Stomach (tissue), 9 donors: ENCODE results near the gene MGAT5. TPM values are rescaled to one million over a fixed set of nuclear protein-coding genes. Genes with fewer than 3 reads are reported as not detected.

Experiments
- DNase-seq, 2 donors: peaks; one replicate each; pipeline versions ENCODE4 v3.0.0 to v3.0.0-alpha.2; 2013 to 2019
- H3K27ac ChIP-seq, 5 donors: fragments of 200-600 bp in 4 of 5; sonication (generic) in 4 of 5; one replicate each; pipeline ENCODE4 v1.5.1; 2013 to 2019; ENCODE audit warnings: mild to moderate bottlenecking in 1 of 5, moderate library complexity in 1 of 5
- H3K27me3 ChIP-seq, 3 donors: fragments of 200-600 bp; sonication (generic); one replicate each; pipeline ENCODE4 v1.5.1; 2017 to 2019; ENCODE audit warnings: mixed run types in 1 of 3
- H3K36me3 ChIP-seq, 4 donors: fragments of 200-600 bp; sonication (generic); 1 replicate in 3 of 4; 2 replicates in 1 of 4; pipeline ENCODE4 v1.5.1; 2016 to 2019
- H3K4me1 ChIP-seq, 4 donors: fragments of 200-600 bp; sonication (generic); one replicate each; pipeline ENCODE4 v1.5.1; 2016 to 2019
- H3K4me3 ChIP-seq, 4 donors: fragments of 200-600 bp; sonication (generic) in 3 of 4; one replicate each; pipeline ENCODE4 v1.5.1; 2016 to 2019; ENCODE audit warnings: mild to moderate bottlenecking in 1 of 4
- H3K9me3 ChIP-seq, 4 donors: fragments of 200-600 bp; sonication (generic); one replicate each; pipeline ENCODE4 v1.5.1; 2016 to 2019
- EP300 ChIP-seq: sonication (generic); formaldehyde crosslinking; IDR thresholded peaks from one replicate; pipeline ENCODE4 v1.6.1; 2017; ENCODE audit warnings: antibody characterized with exemption
- POLR2A ChIP-seq, 4 donors: fragments of 450-650 bp; IDR thresholded peaks; one replicate each; pipeline ENCODE4 v1.6.1; 2016; ENCODE audit warnings: antibody characterized with exemption in 4 of 4, control low read depth in 2 of 4, mild to moderate bottlenecking in 1 of 4, moderate library complexity in 1 of 4
- POLR2AphosphoS5 ChIP-seq, 3 donors: sonication (generic); formaldehyde crosslinking; IDR thresholded peaks; one replicate each; pipeline ENCODE4 v1.6.1; 2016; ENCODE audit warnings: antibody characterized with exemption in 3 of 3
- WGBS, 5 donors: extraction: QIAGEN DNeasy Blood & Tissue Kit in 3 of 5; methylation state at CpG; one replicate each; pipeline versions ENCODE4 v1.1.5 to v1.1.7; 2013 to 2018; 5-methylcytosine and 5-hydroxymethylcytosine counted together
- intact Hi-C: fragments of 100-400 bp; cut with DNase I; formaldehyde crosslinking; loops from one replicate; pipeline ENCODE4 v1.15.1; 2023; ENCODE audit warnings: low total_unique reads
- polyA plus RNA-seq, 3 donors: library from polyadenylated mRNA; stranded (reverse); fragments of 200-250 nt; gene quantifications; one replicate each; pipeline ENCODE4 v1.2.3, GENCODE V29; 2013
- total RNA-seq, 5 donors: library from RNA; depleted of rRNA; stranded (reverse); fragments of >200 nt; gene quantifications; one replicate each; pipeline versions ENCODE4 v1.1.0 to v1.2.3, GENCODE V29; 2014 to 2016
- TF ChIP-seq, protein P1 (sequence below), 7 experiments: fragments of 450-650 bp in 4 of 7; fragments of 200-600 bp in 3 of 7; sonication (generic) in 3 of 7; IDR thresholded peaks; one replicate each; pipeline ENCODE4 v1.5.1; 2016 to 2019; ENCODE audit warnings: antibody characterized with exemption in 7 of 7, control low read depth in 2 of 7, mild to moderate bottlenecking in 1 of 7
- donor health status: healthy with polysubstance abuse.
- donor health status: Bipolar disorder and iron deficiency.
- donor health status: healthy.

Gene MGAT5
- total and polyA plus RNA-seq, 8 donors, result 3.9 to 125 (median 46.0) TPM

- WGBS, 5 donors, result 71 to 87% (median 77%) methylated on average over 8 of the region's 8 CpGs
- peak in 1 of 2 donors; percentile 66 for DNase-seq
- peaks cover 13 to 88% (median 78%) of the 10 kb centered on the region in 4 donors for H3K36me3 ChIP-seq
- no peak overlapping the region for H3K27ac ChIP-seq
- intact Hi-C loops, result no loop called here
- no peaks in the 10 kb centered on the region for H3K27me3 ChIP-seq
- TF ChIP-seq EP300 (no peak), POLR2A (IDR thresholded peaks at IDR 0.05) (no peak), POLR2AphosphoS5 (IDR thresholded peaks at IDR 0.05) (no peak)
- TF ChIP-seq, protein P1, sequence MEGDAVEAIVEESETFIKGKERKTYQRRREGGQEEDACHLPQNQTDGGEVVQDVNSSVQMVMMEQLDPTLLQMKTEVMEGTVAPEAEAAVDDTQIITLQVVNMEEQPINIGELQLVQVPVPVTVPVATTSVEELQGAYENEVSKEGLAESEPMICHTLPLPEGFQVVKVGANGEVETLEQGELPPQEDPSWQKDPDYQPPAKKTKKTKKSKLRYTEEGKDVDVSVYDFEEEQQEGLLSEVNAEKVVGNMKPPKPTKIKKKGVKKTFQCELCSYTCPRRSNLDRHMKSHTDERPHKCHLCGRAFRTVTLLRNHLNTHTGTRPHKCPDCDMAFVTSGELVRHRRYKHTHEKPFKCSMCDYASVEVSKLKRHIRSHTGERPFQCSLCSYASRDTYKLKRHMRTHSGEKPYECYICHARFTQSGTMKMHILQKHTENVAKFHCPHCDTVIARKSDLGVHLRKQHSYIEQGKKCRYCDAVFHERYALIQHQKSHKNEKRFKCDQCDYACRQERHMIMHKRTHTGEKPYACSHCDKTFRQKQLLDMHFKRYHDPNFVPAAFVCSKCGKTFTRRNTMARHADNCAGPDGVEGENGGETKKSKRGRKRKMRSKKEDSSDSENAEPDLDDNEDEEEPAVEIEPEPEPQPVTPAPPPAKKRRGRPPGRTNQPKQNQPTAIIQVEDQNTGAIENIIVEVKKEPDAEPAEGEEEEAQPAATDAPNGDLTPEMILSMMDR (IDR thresholded peaks at IDR 0.05), result no peak
- H3K4me1 ChIP-seq, result peaks cover 0 to 19% (median 15%) of the 10 kb centered on the region in 4 donors
- H3K9me3 ChIP-seq, result no peaks in the 10 kb centered on the region
- H3K4me3 ChIP-seq, result no peak overlapping the region
These were observed 192.6 kb downstream of the MGAT5 start for GRCh38 chr2:134446383-134447017.

GRCh38 chr2:134447669-134448068 is 193.8 kb downstream of the MGAT5 start:
- intact Hi-C loops, result no loop called here
- H3K27ac ChIP-seq, result no peak overlapping the region
- H3K36me3 ChIP-seq, result peaks cover 13 to 82% (median 67%) of the 10 kb centered on the region in 4 donors
- H3K27me3 ChIP-seq, result no peaks in the 10 kb centered on the region
- no peak overlapping the region for H3K4me3 ChIP-seq
- H3K4me1 ChIP-seq, result peaks cover 0 to 19% (median 15%) of the 10 kb centered on the region in 4 donors
- DNase-seq, result no peak
- TF ChIP-seq EP300 (no peak), POLR2AphosphoS5 (IDR thresholded peaks at IDR 0.05) (no peak), POLR2A (IDR thresholded peaks at IDR 0.05) (no peak)
- TF ChIP-seq, protein P1 (IDR thresholded peaks at IDR 0.05), result no peak
- WGBS, 5 donors, result 92 to 96% (median 94%) methylated on average over 2 to 4 of the region's 4 CpGs
- H3K9me3 ChIP-seq, result no peaks in the 10 kb centered on the region

- TF ChIP-seq POLR2AphosphoS5 (IDR thresholded peaks at IDR 0.05) (no peak), POLR2A (IDR thresholded peaks at IDR 0.05) (no peak), EP300 (no peak)
- TF ChIP-seq, protein P1 (IDR thresholded peaks at IDR 0.05), result no peak
- DNase-seq, result no peak
- H3K4me1 ChIP-seq, result peaks cover 0 to 19% (median 15%) of the 10 kb centered on the region in 4 donors
- no peaks in the 10 kb centered on the region for H3K27me3 ChIP-seq
- WGBS, 5 donors, result 89 to 96% (median 94%) methylated on average over 2 to 6 of the region's 6 CpGs
- no peak overlapping the region for H3K27ac ChIP-seq
- intact Hi-C loops, result no loop called here
- no peaks in the 10 kb centered on the region for H3K9me3 ChIP-seq
- H3K36me3 ChIP-seq, result peaks cover 13 to 75% (median 65%) of the 10 kb centered on the region in 4 donors
- no peak overlapping the region for H3K4me3 ChIP-seq
These were observed 194.8 kb downstream of the MGAT5 start for GRCh38 chr2:134448650-134449049.

- Histone ChIP-seq H3K4me1 (peaks cover 0 to 16% (median 15%) of the 10 kb centered on the region in 4 donors), H3K4me3 (no peak overlapping the region), H3K9me3 (no peaks in the 10 kb centered on the region), H3K27me3 (no peaks in the 10 kb centered on the region), H3K27ac (no peak overlapping the region), H3K36me3 (peaks cover 13 to 75% (median 65%) of the 10 kb centered on the region in 4 donors)
- DNase-seq, result no peak
- WGBS, 5 donors, result 68 to 81% (median 75%) methylated on average over 7 of the region's 7 CpGs
- intact Hi-C loops, result no loop called here
- TF ChIP-seq POLR2A (IDR thresholded peaks at IDR 0.05), result no peak
- no peak for TF ChIP-seq POLR2AphosphoS5 (IDR thresholded peaks at IDR 0.05)
- TF ChIP-seq, protein P1 (IDR thresholded peaks at IDR 0.05), result no peak
- TF ChIP-seq EP300, result no peak
These were observed 195.3 kb downstream of the MGAT5 start for GRCh38 chr2:134449157-134449556.
